T-helper 22 cell (primary cell): ENCODE measurements around the gene EPHB4.
"Not testable (repeated sequence)": the region's sequence is repeated elsewhere in the genome, so short reads cannot be mapped to it uniquely, and the experiment has no call there.

Source experiments
- DNase-seq: peaks from one replicate; pipeline ENCODE4 v3.0.0-alpha.2; 2020; ENCODE audit warnings: low read depth

Gene EPHB4

DNA sequence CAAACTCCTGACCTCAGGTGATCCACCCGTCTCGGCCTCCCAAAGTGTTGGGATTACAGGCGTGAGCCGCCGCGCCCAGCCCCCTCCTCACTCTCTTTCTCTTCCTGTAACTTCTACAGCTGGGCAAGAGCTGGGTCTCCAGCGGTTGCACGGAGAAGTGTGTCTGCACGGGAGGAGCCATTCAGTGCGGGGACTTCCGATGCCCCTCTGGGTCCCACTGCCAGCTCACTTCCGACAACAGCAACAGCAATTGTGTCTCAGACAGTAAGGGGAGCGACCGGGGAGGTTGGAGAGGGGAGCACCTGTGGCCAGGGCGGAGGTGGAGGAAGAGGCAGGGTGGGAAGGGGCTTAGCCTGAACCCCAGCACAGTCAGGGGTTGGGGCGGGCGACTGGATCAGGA lies 41.4 kb downstream of the EPHB4 start:
- DNase-seq, result no peak

DNA sequence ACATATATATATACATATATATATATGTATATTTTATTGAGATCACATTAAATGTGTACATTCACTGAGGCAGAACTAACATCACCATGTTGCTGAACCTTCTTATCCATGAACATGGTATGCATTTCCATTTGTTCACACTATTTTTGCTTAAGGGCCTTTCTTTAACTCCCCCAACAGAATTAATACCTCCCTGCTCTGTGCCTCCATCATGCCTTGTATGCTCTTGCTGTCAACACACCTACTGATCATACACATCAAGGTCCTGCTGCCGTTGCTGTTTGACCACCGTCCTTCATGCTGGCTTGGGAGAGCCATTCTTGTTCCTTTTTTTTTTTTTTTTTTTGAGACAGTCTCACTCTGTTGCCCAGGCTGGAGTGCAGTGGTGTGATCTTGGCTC lies 43.5 kb downstream of the EPHB4 start:
- DNase-seq, result no peak

DNA sequence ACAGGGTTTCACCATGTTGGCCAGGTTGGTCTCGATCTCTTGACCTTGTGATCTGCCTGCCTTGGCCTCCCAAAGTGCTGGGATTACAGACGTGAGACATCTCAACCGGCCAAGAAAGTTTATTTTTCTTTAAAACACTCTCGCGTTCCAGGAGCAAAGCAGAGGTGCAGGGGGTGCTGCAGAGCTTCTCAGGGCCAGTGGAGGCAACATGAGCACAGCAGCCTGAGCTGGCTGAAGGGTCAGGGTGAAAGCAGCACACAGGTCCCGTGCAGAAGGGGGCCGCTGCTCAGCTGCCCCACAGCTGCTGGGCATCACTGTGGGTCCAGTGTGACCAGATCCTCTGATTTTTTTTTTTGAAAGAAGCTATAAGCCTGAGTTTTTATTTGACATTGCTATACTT lies 46.1 kb downstream of the EPHB4 start:
- DNase-seq, result no peak

DNA sequence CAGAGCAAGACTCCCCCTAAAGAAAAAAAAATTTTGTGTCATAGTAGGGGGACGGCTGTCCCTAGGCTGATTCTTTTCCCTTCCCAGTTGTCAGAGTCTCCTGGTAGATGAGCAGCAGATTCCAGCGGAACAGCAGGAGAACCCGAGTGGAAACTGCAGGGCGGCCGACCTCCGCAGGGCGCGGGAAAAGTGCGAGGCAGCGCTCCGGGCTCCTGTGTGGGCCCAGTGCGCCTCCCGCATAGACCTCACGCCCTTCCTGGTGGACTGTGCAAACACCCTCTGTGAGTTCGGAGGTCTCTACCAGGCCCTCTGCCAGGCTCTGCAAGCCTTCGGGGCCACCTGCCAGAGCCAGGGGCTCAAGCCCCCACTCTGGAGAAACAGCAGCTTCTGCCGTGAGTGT lies 48.0 kb downstream of the EPHB4 start:
- DNase-seq, result no peak

DNA sequence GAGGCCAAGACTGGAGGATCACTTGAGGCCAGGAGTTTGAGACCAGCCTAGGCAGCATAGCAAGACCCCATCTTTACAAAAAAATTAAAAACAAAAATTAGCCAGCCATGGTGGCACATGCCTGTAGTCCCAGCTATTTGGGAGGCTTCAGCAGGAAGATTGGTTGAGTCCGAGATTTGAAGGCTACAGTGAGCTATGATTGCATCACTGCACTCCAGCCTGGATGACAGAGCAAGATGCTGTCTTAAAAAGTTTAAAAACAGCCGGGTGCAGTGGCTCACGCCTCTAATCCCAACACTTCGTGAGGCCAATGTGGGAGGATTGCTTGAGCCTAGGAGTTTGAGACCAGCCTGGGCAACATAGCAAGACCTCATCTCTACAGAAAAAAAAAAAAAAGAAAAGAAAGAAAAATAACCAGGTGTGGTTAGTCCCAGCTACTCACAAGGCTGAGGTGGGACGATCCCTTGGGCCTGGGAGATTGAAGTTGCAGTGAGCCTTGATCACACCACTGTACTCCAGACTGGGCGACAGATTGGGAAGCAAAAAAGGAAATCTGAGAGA lies 49.2 kb downstream of the EPHB4 start:
- no peak for DNase-seq

DNA sequence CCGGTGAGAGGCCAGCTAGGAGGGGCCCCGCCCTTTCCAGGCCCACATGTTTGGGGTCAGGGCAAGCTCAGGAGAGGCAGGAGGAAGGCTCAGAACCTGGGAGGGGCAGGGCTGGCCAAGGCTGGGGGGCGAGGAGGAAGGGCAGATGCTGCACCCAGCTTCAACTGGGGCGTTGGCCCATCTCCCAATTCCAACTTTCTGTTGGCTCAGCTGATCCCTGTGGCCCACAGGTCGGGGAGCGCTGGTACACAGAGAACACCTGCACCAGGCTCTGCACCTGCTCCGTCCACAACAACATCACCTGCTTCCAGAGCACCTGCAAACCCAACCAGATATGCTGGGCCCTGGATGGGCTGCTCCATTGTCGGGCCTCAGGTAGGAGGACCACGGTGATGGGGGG lies 53.8 kb downstream of the EPHB4 start:
- no peak for DNase-seq

DNA sequence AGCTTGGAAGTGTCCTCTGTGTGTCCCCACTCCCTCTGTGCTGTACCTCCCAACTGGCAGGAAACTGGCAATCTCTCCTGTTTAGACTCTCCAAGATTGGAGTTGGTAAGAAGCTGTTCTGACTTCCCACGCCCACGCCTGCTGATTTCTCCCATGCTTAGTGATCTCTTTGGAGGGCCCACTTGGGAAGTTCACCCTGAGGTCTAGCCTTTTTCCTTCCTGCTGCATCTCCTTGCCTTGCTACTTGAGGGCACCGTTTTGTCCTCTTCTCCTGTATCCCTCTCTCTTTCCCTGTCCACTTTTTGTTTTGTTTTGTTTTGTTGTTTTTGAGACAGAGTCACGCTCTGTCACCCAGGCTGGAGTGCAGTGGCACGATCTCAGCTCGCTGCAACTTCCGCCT lies 58.5 kb downstream of the EPHB4 start:
- DNase-seq, result no peak

DNA sequence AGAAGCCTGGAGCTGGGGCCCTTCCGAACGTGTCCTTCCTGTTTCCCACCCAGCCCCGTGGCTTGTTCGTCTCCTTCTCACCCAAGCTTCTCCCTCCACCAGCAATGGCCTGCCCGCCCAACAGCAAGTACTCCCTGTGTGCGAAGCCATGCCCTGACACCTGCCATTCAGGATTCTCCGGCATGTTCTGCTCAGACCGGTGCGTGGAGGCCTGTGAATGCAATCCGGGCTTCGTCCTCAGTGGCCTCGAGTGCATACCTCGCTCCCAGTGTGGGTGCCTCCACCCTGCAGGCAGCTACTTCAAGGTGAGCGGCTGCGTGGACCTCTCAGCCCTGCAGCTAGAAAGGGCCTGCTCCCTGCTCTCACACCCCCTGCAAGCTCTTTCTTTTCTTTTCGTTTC lies 62.1 kb downstream of the EPHB4 start:
- DNase-seq, result no peak

DNA sequence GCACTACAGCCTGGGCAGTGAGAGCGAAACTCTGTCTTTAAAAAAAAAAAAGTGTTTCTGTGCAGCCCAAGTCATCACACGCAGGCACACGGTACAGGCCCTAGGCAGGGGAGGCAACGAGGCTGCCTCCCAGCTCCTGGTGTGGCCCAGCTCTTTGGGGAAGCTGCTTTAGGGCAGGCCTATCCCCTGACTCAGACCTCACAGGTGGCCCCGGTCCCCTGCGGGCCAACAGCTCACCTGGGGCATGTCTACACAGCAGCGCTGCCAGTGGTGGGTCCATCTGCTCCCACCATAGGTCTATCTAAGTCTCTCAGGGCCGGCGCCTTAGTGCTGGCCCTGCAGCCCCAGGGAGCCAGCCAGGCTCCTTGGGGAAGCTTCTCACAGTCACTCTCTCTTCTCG lies 62.5 kb downstream of the EPHB4 start:
- no peak for DNase-seq

DNA sequence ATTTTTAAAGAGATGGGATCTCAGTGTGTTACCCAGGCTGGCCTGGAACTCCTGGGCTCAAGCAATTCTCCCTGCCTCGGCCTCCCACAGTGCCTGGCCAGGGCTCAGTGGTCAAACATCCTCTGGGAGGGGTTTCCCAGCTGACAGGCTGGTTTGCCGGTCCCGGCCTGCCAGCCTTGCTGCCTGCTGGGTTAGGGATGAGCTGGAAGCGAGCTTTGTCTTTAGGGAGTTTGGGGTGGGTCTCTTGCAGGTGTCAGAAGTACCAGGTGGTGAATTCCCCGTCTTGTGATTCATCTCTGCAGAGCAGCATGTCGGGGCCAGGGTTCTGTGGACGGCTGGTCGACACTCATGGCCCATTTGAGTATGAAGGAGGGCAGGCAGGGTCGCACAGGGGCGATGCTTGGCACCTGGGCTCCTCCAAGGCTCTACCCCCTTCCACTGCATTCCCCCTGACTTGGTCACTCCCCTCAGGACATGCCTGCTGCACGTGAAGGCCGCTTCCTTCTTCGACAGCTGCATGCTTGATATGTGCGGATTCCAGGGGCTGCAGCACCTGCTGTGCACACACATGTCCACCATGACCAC lies 63.7 kb downstream of the EPHB4 start:
- no peak for DNase-seq

DNA sequence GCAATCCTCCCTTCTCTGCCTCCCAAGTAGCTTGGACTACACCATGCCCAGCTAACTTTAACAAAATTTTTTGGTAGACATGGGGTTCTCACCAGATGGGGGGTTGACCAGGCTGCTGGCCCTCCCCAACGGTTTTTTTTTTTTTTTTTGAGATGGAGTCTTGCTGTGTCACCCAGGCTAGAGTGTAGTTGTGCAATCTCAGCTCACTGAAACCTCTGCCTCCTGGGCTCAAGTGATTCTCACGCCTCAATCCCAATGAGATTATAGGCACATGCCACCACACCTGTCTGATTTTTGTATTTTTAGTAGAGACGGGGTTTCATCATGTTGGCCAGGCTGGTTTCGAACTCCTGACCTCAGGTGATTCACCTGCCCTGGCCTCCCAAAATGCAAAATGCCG lies 64.5 kb downstream of the EPHB4 start:
- not testable (repeated sequence) for DNase-seq

DNA sequence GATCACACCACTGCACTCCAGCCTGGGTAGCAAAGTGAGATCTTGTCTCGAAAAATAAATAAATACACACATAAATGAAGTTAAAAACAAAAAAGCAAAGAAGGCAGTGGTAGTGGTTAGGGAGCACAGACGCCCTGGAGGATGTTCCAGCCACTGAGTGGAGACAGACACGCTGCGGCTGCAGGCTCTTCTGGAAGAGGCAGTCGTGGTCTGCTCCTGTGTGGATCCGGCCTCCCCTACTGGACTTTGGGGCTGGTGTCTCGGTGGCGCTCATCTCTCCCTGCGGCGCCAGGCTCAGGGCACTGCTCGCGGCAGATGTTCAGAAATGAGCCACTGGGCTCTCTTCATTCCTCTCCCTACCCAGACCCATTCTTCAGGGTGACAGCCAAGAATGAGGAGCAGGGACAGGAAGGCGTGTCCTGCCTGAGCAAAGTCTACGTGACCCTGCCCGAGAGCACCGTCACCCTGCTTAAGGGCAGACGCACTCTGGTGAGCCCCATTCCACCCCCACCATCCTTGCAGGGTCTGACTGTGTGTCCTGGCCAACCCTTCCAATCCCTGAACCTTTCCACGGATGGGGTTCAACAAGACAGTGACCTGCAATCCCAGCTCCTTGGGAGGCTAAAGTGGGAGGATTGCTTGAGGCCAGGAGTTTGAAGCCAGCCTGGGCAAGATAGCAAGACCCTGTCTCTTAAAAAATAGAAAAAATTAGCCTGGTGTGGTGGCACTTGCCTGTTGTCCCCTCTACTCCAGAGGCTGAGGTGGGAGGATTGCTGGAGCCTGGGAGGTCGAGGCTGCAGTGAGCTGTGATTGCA lies 67.8 kb downstream of the EPHB4 start:
- DNase-seq, result no peak

DNA sequence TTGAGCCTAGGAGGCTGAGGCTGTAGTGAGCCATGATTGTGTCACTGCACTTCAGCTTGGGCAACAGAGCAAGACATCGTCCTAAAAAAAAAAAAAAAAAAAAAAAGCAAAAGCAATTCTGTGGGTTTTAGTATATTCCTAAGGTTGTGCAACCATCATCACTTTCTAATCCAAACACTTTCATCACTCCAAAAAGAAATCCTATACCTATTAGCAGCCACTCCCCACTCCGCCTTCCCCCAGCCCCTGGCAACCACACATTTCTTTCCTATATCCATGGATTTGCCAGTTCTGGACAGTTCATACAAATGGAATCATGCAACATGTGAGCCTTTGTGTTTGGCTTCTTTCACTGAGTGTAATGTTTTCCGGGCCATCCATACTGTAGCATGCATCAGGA lies 73.6 kb downstream of the EPHB4 start:
- DNase-seq, result no peak

DNA sequence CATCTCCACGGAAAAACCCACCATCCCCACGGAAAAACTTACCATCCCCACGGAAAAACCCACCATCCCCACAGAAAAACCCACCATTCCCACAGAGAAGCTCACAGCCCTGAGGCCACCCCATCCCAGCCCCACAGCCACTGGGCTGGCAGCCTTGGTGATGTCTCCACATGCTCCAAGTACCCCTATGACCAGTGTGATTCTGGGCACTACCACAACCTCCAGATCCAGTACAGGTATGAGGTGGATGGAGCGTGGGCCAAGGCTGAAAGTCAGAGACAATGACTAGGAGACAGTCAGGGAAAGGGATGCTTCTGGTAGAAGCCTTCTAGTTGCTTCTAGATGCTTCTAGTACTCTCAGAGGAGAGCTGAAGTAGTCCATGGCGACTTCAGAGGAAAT lies 74.3 kb downstream of the EPHB4 start:
- DNase-seq, result no peak
